ENCODE data around the gene MORN3.
"Not testable (repeated sequence)": the region's sequence is repeated elsewhere in the genome, so short reads cannot be mapped to it uniquely, and the experiment has no call there.

The MORN3 gene

GRCh38 chr12:121689430-121689829 lies 20.0 kb upstream of the MORN3 start:
- no peak for DNase-seq

DNA sequence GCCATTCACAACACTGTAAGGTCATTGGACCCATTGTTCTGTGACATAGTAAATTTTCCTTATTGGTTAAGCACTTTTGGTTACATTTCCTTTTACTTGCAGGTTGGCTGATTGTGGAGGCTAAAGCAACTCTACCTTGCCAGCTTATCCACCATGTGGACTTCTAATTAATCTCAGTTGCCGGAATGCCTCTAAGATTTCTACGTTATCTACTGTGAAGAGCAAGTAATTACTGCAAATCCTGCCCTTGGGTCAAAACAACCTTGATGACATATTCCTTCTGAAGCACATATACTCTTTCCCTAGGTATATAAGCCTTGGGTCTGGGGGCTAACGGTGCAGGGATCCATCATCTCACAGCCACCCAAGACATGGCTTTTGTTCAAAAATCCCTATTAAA lies 19.5 kb upstream of the MORN3 start:
- DNase-seq: no peak

DNA sequence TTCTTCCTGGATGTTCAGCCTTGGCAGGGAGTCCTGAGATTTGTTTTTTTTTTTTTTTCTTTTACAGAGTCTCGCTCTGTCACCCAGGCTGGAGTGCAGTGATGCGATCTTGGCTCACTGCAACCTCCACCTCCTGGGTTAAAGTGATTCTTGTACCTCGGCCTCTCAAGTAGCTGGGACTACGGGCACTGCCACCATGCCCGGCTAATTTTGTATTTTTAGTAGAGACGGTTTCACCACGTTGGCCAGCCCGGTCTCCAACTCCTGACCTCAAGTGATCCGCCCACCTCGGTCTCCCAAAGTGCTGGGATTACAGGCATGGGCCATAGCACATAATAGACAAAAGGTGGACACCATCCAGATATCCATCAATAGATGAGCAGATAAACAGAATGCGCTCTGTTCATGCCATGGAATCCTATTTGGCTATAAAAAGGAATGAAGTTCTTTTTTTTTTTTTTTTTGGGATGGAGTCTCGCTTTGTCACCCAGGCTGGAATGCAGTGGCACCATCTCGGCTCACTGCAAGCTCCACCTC lies 10.3 kb upstream of the MORN3 start:
- not testable (repeated sequence) for DNase-seq

- no peak for DNase-seq
These were observed 9.4 kb upstream of the MORN3 start for GRCh38 chr12:121678716-121679300.

DNA sequence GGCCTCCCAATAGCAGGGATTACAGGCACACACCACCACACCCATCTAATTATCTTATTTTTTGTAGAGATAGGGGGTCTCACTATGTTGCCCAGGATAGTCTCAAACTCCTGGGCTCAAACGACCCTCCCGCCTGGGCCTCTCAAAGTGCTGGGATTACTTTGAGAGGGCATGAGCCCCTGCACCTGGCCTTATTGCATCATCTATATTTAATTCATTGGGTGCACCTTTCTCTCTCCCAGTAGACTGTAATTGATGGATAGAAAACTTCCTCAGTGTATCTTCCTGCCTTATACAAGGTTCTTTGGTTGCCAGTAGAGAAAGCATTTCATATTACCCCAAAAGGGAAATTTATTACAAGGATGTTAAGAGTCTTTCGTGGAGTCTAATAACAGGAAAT lies 8.9 kb upstream of the MORN3 start:
- DNase-seq: no peak

DNA sequence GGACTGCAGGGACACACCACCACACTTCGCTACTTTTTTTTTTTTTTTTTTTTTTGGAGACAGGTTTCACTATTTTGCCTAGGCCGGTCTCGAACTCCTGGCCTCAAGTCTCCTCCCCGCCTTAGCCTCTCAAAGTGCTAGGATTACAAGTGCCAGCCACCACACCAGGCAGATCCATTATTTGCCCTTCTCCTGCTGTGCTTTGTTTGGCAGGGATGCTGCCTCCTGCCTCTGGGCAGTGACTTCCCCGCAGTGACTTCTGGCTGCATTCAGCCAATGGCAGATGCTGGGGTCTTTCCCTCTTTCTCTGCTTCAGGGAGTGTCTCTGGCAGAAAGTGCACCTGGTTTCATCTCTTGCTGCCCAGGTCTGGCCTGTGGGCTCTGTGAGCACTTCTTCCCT lies 6.7 kb upstream of the MORN3 start:
- DNase-seq: no peak

- DNase-seq: no peak
These were observed 3.6 kb upstream of the MORN3 start for GRCh38 chr12:121673013-121673511.

DNA sequence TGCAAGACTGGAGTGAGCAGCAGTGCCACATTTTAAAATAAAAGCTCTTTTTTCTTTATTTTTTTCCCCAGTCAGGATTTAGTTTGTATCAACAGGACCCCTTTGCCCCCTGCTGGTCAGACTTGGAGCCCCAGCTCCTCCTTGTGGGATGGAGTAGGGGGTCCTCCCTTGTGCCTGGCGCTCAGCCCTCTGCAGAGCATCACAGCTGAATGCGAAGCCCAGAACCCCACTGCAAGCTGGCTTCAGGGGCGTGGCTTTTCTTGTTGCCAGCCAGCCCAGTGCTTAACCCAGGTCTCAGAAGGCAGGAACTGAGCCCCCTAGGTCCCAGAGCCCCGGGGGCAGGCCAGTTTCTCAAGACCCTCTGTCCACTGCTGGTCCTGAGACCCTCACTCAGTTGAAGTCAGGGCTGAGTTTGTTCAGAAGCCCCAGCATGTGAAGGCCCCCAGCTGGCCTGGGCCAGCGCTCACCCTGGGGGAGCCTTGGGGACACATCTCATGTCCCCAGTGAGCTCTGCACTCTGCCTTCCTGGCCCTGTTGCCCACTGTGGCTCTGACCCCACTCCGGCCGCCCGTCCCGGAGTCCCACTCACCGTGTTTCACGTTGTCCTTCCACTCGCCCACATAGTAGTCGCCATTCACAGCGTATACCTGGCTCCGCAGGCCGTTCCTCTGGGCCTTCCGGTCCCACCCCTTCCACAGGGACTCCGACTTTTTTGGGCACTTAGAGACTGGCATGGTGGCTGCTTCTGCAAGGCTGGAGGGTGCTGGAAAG lies 519 bp downstream of the MORN3 start:
- DNase-seq: peak; percentile 71

- DNase-seq: not testable (repeated sequence)
These were observed 2.6 kb downstream of the MORN3 start for GRCh38 chr12:121666829-121667228.

DNA sequence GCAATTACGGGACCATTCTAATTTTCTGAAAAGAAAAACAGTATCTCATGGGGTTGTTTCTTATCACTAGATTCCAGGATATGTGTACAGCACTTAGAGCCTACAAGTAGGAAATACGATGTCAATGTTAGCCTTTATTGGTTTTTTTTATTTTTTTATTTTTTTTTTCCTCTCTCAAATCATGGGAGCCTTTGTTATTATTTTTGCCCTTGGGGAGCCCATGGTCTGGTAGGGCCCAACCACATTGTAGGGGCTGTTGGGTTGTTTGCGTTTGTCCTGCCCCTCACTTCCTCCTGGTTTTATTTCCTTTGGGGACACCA lies 5.9 kb downstream of the MORN3 start:
- DNase-seq: no peak

DNA sequence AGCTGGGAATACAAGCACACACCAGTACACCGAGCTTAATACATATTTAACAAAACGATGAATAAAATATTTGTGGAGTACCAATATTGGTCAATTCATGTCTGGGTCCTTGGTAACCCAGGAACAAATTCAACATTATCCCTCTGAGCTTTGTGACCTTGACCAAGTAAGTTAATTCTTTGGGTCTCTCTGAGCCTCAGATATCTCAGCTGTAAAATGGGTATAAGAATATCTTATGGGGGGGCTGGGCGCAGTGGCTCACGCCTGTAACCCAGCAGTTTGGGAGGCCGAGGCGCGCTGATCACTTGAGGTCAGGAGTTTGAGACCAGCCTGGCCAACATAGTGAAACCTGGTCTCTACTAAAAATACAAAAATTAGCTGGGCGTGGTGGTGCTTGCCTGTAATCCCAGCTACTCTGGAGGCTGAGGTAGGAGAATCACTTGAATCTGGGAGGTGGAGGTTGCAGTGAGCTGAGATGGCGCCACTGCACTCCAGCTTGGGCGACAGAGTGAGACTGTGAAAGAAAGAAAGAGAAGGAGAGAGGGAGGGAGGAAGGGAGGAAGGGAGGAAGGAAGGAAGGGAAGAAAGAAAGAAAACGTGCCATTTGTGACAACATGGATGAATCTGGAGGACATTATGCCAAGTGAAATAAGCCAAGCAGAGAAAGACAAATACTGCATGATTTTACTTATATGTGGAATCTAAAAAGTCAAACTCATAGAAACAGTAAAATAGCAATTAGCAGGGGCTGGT lies 7.9 kb downstream of the MORN3 start:
- not testable (repeated sequence) for DNase-seq

- peak; percentile 39 for DNase-seq
These were observed 12.0 kb downstream of the MORN3 start for GRCh38 chr12:121657305-121658008.

- no peak for DNase-seq
These were observed 13.3 kb downstream of the MORN3 start for GRCh38 chr12:121656122-121656521.

DNA sequence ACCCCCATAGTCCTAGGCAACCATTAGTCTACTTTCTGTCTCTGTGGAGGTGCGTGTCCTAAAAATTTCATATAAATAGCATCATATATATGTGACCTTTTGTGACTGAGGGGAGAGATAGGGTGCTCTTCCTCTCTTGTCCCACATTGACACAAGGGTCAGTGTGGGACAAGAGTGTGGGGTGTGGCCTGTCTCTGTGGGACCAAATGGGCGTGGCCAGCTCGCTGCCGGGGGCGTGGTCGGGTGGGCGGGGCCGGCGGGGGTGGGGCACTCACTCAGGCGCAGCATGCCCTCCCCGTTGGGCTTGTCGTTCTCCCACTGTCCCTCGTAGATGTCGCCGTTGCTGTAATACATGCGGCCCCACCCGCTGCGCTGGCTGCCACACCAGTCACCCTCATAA lies 15.5 kb downstream of the MORN3 start:
- no peak for DNase-seq

GRCh38 chr12:121652767-121653497 lies 16.5 kb downstream of the MORN3 start:
- DNase-seq: no peak

GRCh38 chr12:121651320-121651719 lies 18.1 kb downstream of the MORN3 start:
- no peak for DNase-seq

DNA sequence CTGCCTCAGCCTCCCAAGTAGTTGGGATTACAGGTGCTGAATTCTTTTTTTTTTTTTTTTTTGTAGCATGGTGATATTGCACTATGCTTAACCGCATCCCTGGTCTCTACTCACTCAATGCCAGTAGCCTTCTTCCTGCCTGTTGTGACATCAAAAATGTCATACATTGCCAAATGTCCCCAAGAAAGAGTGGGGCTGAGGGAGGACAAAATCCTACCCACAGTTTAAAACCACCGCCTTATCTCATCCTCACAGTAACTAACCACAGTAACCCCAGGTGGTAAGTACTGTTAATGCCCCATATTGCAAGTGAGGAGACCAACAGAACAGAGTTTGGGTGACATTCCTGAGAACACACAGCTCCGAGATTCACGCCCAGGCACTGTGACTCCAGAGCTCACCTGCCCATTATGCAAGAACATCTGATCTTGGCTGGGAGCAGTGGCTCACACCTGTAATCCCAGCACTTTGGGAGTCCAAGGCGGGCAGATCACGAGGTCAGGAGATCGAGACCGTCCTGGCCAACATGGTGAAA lies 19.6 kb downstream of the MORN3 start:
- DNase-seq: no peak

DNA sequence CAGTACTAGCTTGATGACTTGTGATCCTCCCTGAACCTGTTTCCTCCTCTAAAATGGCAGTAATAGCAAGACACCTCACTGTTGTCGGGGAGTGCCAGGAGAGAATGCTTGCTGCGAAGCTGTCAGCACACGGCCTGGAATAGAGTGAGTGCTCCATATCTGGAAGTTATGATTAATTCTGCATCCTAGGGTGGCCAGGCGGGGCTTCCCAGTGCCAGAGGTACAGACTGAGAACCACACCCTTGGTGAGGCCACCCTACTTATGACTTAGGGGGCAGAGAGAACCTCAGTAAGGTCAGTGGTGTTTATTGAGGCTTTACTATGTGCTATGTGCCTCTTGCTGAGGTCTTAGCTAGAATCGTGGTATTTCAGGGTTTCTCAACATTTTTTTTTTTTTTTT lies 20.1 kb downstream of the MORN3 start:
- DNase-seq: no peak

- DNase-seq: no peak
These were observed 20.9 kb downstream of the MORN3 start for GRCh38 chr12:121648458-121649028.

- no peak for DNase-seq
These were observed 28.2 kb downstream of the MORN3 start for GRCh38 chr12:121641343-121641630.

GRCh38 chr12:121638298-121639202 lies 30.9 kb downstream of the MORN3 start:
- DNase-seq: no peak

All from stimulated activated CD4-positive, alpha-beta T cell treated with anti-CD3 and anti-CD28 coated beads, Interleukin-15, amount 100 ng/mL, for 24 hours (primary cell).